ENCODE measurements around the gene ZNF345. TPM values are rescaled to one million over a fixed set of nuclear protein-coding genes. Genes with fewer than 3 reads are reported as not detected.

ZNF345 gene
- total and polyA plus RNA-seq, 10 of the 15 experiments (the other 5 are each of a cell fraction or from before 2014, with no cell fraction given): 1.3 to 3.0 (median 2.0) TPM

- Histone ChIP-seq H4K20me1 (ENCODE audit: control insufficient read depth, insufficient read depth) (no peaks in the 10 kb centered on the region), H3K4me1 (ENCODE audit: control insufficient read depth, insufficient read depth, low read length) (no peaks in the 10 kb centered on the region), H3K36me3 (ENCODE audit: control insufficient read depth in 2 of 2, insufficient read depth in 2 of 2, low read length in 1 of 2) (no peaks in the 10 kb centered on the region), H3K27me3 (replicated peaks in 1 of 2; ENCODE audit: control insufficient read depth in 2 of 2, insufficient read depth in 2 of 2, low read length in 1 of 2) (no peaks in the 10 kb centered on the region), H3K9me3 (replicated peaks; ENCODE audit: control insufficient read depth, insufficient read depth, low read length) (peaks cover 6% of the 10 kb centered on the region; the same call in 2 of the 3 replicates), H3K27ac (ENCODE audit: control insufficient read depth, insufficient read depth) (peak within 1 kb of the TSS; percentile 89), H3K9ac (ENCODE audit: control insufficient read depth, insufficient read depth, low read length) (peak within 1 kb of the TSS; percentile 72), H2AFZ (ENCODE audit: control insufficient read depth, low read depth, low read length) (peak within 1 kb of the TSS; percentile 78), H3K4me3 (peak within 1 kb of the TSS; percentile 84), H3K4me2 (ENCODE audit: control insufficient read depth, insufficient read depth) (peak within 1 kb of the TSS; percentile 75), H3K79me2 (ENCODE audit: control insufficient read depth, insufficient read depth, low read length) (no peaks in the 10 kb centered on the region)
- FAIRE-seq (peak; percentile 62), ATAC-seq (peak; percentile 46), DNase-seq (ENCODE audit: low read depth, low spot score) (peak; percentile 48)
- intact Hi-C loops (cut with micrococcal nuclease; ENCODE audit: unreplicated experiment): no loop called here
- BruUV-seq (replicated peaks): TSS peak; percentile 64
- in situ Hi-C loops (cut with MboI): no loop called here
- ChIA-PET SMC1A (ENCODE audit: uncharacterized antibody, unreplicated experiment) (no interaction called here), POLR2A (no interaction called here), CTCF (no interaction called here), RAD21 (ENCODE audit: unreplicated experiment) (no interaction called here)
- WGBS (ENCODE audit: insufficient coverage, insufficient replicate concordance, low lambda C conversion rate, missing lambda C conversion rate): under 1% methylated on average over 57 of the region's 57 CpGs
- TF ChIP-seq ELK1 (IDR thresholded peaks at IDR 0.05; ENCODE audit: low read depth, low read length): no peak
- no peak for TF ChIP-seq ZBTB4 (CRISPR knock-in tag; IDR thresholded peaks at IDR 0.05)
- TF ChIP-seq RFX5 (IDR thresholded peaks at IDR 0.05; ENCODE audit: low read depth, low read length): no peak
- no peak for TF ChIP-seq ZZZ3 (IDR thresholded peaks at IDR 0.05; ENCODE audit: control insufficient read depth, insufficient read length, low read depth)
- TF ChIP-seq TCF3 (IDR thresholded peaks at IDR 0.05; ENCODE audit: borderline replicate concordance, insufficient read depth, low read depth, low read length): no peak
- TF ChIP-seq FOXK2 (IDR thresholded peaks at IDR 0.05): no peak
- TF ChIP-seq HDAC6 (IDR thresholded peaks at IDR 0.05; ENCODE audit: unreplicated experiment): no peak
- TF ChIP-seq, protein P1, sequence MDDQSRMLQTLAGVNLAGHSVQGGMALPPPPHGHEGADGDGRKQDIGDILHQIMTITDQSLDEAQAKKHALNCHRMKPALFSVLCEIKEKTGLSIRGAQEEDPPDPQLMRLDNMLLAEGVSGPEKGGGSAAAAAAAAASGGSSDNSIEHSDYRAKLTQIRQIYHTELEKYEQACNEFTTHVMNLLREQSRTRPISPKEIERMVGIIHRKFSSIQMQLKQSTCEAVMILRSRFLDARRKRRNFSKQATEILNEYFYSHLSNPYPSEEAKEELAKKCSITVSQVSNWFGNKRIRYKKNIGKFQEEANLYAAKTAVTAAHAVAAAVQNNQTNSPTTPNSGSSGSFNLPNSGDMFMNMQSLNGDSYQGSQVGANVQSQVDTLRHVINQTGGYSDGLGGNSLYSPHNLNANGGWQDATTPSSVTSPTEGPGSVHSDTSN (IDR thresholded peaks at IDR 0.05; ENCODE audit: insufficient replicate concordance, low read depth, low read length): no peak
- TF ChIP-seq, protein P2, sequence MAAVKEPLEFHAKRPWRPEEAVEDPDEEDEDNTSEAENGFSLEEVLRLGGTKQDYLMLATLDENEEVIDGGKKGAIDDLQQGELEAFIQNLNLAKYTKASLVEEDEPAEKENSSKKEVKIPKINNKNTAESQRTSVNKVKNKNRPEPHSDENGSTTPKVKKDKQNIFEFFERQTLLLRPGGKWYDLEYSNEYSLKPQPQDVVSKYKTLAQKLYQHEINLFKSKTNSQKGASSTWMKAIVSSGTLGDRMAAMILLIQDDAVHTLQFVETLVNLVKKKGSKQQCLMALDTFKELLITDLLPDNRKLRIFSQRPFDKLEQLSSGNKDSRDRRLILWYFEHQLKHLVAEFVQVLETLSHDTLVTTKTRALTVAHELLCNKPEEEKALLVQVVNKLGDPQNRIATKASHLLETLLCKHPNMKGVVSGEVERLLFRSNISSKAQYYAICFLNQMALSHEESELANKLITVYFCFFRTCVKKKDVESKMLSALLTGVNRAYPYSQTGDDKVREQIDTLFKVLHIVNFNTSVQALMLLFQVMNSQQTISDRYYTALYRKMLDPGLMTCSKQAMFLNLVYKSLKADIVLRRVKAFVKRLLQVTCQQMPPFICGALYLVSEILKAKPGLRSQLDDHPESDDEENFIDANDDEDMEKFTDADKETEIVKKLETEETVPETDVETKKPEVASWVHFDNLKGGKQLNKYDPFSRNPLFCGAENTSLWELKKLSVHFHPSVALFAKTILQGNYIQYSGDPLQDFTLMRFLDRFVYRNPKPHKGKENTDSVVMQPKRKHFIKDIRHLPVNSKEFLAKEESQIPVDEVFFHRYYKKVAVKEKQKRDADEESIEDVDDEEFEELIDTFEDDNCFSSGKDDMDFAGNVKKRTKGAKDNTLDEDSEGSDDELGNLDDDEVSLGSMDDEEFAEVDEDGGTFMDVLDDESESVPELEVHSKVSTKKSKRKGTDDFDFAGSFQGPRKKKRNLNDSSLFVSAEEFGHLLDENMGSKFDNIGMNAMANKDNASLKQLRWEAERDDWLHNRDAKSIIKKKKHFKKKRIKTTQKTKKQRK (IDR thresholded peaks at IDR 0.05; ENCODE audit: low read depth, low read length): no peak
- TF ChIP-seq SIN3A (IDR thresholded peaks at IDR 0.05; ENCODE audit: low read depth, low read length): no peak
- no peak for TF ChIP-seq ZBTB33 (IDR thresholded peaks at IDR 0.05)
Measured at GRCh38 chr19:36915992-36916830, 65.5 kb downstream of the ZNF345 start, which contains the start of the genes ZNF568 and ZNF829. Gene ZNF568 (plus strand): TSS chr19:36916332. CDS start chr19:36922771, 6,439 bp downstream. Gene ZNF829 (minus strand): TSS chr19:36916291. CDS start chr19:36915167, 1,124 bp downstream.
